NCI-H1092 (cell line): Measurements from ENCODE around the gene SPRR2E.
"Not testable (repeated sequence)": the region's sequence is repeated elsewhere in the genome, so short reads cannot be mapped to it uniquely, and the experiment has no call there.

Experiments used
- DNase-seq: peaks from one replicate; lab custom pipeline; 2025; lab: John Stamatoyannopoulos, UW

The SPRR2E gene

GRCh38 chr1:153094426-153094825, at the start of gene SPRR2E:
SPRR2E (minus strand) TSS chr1:153094526; CDS start chr1:153093751, 775 bp downstream.
- no peak for DNase-seq

- DNase-seq: no peak
Observed at GRCh38 chr1:153141377-153141776, 47.1 kb upstream of the SPRR2E start.

- DNase-seq: no peak
Observed at GRCh38 chr1:153140484-153140883, 46.2 kb upstream of the SPRR2E start.

- DNase-seq: no peak
Observed at GRCh38 chr1:153133743-153134142, 39.4 kb upstream of the SPRR2E start.

- DNase-seq: no peak
Observed at GRCh38 chr1:153133267-153133666, 38.9 kb upstream of the SPRR2E start.

GRCh38 chr1:153128688-153129087, 34.4 kb upstream of the SPRR2E start:
- DNase-seq: not testable (repeated sequence)

GRCh38 chr1:153127296-153127695, 33.0 kb upstream of the SPRR2E start:
- no peak for DNase-seq

GRCh38 chr1:153125536-153125935, 31.2 kb upstream of the SPRR2E start:
- no peak for DNase-seq

- DNase-seq: not testable (repeated sequence)
Observed at GRCh38 chr1:153123793-153124192, 29.5 kb upstream of the SPRR2E start.

GRCh38 chr1:153122831-153123421, 28.6 kb upstream of the SPRR2E start:
- DNase-seq: peak; percentile 70

GRCh38 chr1:153120945-153121344, 26.6 kb upstream of the SPRR2E start:
- DNase-seq: no peak

GRCh38 chr1:153119491-153119971, 25.2 kb upstream of the SPRR2E start:
- no peak for DNase-seq

GRCh38 chr1:153115264-153115663, 20.9 kb upstream of the SPRR2E start:
- not testable (repeated sequence) for DNase-seq

- no peak for DNase-seq
Observed at GRCh38 chr1:153113416-153113815, 19.1 kb upstream of the SPRR2E start, which contains the start of gene SPRR2F. SPRR2F (minus strand) TSS chr1:153113516; CDS start chr1:153112733, 783 bp downstream.

- not testable (repeated sequence) for DNase-seq
Observed at GRCh38 chr1:153112454-153112853, 18.1 kb upstream of the SPRR2E start.

- DNase-seq: no peak
Observed at GRCh38 chr1:153100245-153100644, 5.9 kb upstream of the SPRR2E start.

GRCh38 chr1:153099461-153100045, 5.2 kb upstream of the SPRR2E start:
- DNase-seq: no peak

GRCh38 chr1:153095764-153096163, 1.4 kb upstream of the SPRR2E start:
- DNase-seq: no peak

GRCh38 chr1:153087652-153088051, 6.7 kb downstream of the SPRR2E start:
- no peak for DNase-seq

GRCh38 chr1:153081736-153082135, 12.6 kb downstream of the SPRR2E start:
- DNase-seq: no peak

- DNase-seq: no peak
Observed at GRCh38 chr1:153072806-153073726, 21.3 kb downstream of the SPRR2E start.

GRCh38 chr1:153071511-153071910, 22.8 kb downstream of the SPRR2E start, which contains the start of gene SPRR2B:
SPRR2B (minus strand) TSS chr1:153071611; CDS start chr1:153070839, 772 bp downstream.
- no peak for DNase-seq
